ENCODE measurements around the gene EFCC1.

Gene EFCC1

GRCh38 chr3:128994581-128995546 is 6.2 kb upstream of the EFCC1 start:
- DNase-seq (ENCODE audit: low read depth) = no peak

- no peak for DNase-seq (ENCODE audit: low read depth)
These were observed 5.4 kb upstream of the EFCC1 start for GRCh38 chr3:128995737-128996136.

DNA sequence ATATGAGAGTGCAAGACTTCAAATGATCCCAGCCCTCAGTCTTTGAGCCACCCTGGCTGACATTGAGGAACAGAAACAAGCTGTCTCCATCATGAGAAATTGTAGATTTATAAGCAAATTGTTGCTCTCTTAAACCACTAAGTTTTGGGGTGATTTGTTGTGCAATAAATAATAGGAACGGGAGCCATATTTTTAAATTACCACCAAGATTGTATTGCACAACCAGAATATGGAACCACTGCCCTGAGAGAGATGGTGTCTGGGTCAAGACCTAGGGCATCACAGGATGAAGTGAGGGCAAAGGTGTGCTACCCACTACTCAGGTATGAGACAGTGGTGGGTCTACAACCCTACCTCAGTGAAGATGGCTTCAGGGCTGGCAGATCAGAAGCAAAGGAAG is 4.9 kb upstream of the EFCC1 start:
- no peak for DNase-seq (ENCODE audit: low read depth)

- DNase-seq (ENCODE audit: low read depth) = no peak
These were observed 4.4 kb upstream of the EFCC1 start for GRCh38 chr3:128996726-128997125.

DNA sequence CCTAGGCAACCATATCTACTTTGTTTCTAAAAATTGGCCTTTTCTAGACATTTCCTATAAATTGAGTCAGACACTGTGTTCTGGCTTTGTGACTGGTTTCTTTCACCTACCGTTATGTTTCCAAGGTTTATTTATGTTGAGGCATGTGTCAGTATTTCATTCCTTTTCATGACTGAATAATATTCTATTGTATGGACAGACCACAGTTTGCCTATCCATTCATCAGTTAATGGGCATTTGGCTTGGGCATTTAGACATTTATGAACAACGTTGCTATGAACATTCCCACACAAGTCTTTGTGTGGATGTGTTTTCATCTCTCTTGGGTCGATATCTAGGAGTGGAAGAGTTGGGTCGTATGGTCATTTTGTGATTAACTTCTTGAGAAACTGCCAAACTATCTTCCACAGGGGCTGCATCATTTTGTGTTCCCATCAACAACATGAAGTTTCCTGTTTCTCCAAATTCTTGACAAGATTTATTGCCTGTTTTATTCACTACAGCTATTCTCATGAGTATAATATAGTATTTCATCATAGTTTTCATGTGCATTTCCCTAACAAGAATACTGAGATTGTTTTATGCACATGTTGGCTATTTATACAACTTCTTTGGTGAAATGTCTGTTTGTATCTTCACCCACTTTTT is 3.5 kb upstream of the EFCC1 start:
- no peak for DNase-seq (ENCODE audit: low read depth)

GRCh38 chr3:128998561-128998960 is 2.5 kb upstream of the EFCC1 start:
- no peak for DNase-seq (ENCODE audit: low read depth)

DNA sequence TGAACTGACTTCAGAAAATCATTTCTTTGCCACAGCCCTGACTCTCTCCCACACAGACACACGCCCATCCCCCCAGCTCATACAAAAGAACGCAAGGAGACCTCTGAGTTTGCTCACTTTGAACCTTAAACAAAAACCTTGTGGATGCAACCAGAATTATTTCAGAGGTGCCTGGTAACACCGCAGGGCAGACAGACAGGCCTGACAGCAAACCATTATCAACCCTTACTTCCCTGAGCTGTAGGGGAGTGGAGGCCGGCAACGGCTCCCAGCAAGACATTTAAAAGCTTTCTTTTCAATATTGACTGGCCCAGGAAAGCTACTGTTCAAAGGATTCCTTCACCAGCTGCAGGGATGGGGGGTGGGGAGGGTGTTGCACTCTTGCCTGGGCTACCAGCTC is 2.0 kb upstream of the EFCC1 start:
- no peak for DNase-seq (ENCODE audit: low read depth)

- no peak for DNase-seq (ENCODE audit: low read depth)
These were observed 383 bp upstream of the EFCC1 start for GRCh38 chr3:129000742-129001100.

- DNase-seq (ENCODE audit: low read depth) = no peak
These were observed 885 bp downstream of the EFCC1 start for GRCh38 chr3:129001806-129002572.

GRCh38 chr3:129002573-129003569 is 1.8 kb downstream of the EFCC1 start:
- DNase-seq (ENCODE audit: low read depth) = no peak

DNA sequence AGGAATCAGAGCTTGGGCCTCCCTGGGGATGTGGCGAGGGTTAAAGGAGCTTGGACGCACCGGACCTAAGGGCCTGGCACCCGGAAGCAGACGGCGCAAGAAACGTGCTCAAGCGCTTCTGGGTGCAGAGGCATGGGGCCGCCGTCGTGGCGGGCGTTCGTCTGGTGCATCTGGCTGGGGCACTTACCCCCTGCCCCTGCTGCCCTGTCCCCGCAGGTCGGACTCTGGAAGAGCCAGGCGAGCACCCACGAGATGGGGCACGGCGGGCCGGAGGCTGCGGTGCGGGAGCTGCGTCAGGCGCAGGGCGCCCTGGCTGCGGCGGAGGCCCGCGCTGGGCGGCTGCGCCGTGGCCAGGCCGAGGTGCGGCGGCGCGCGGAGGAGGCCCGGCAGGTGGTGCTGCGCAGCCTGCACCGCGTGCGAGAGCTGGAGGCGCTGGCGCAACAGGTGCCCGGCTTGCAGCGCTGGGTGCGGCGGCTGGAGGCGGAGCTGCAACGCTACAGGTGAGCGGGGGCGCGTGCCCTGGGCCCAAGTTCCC is 2.5 kb downstream of the EFCC1 start:
- DNase-seq (ENCODE audit: low read depth) = no peak

- DNase-seq (ENCODE audit: low read depth) = no peak
These were observed 3.7 kb downstream of the EFCC1 start for GRCh38 chr3:129004639-129005295.

DNA sequence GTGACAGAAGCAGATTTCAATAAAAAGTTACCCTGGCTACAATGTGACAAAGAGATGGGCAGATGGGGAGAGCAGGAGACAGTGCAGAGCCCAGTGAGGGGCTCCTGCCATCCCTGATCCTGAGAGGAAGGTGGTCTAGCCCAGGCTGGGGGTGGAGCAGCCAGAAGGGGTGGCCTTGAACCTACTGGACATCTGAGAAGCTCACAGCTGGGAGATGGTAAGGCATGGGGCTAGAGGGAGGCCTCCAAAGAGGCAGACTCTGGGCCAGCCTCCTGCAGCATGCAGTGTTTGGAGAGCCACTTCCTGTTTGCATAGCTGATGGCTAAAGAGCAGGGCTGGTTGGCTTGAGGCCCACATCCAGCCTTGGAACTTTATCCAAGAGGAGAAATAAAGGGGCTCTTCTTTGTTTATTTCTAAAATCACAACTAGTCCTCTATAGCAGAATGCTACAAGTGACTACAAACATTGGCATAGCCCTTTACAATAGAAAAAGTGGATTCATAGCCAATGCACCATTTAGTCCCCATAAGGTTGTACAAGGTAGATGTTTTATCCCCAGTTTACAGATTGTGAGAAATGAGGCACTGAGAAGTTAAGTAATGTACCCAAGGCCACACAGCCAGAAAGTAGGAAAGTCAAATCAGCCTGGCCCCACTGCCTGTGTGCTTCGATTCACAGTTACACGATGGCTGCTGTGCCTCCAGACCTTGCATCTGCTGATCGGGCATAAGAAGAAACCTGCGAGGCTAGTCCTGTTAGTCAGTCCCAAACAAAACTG is 4.6 kb downstream of the EFCC1 start:
- no peak for DNase-seq (ENCODE audit: low read depth)

DNA sequence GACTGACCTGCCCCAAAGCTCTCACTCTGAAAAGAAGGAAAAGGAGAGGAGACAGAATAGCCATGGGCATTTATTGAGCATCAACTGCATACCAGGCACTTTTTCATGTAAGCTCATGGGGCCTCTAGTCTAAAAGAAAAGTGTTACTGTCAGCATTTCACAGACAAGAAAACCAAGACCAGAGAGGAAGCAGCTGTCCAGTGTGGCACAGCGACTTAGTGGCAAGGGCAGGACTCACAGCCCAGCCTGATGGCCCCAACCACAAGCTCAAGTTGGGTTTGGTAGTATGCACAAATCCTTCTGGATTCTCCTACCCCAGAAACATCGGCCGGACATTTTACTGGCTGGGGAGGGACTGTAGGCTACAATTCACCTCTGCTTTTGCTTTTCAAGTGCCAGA is 5.8 kb downstream of the EFCC1 start:
- DNase-seq (ENCODE audit: low read depth) = no peak

GRCh38 chr3:129007792-129008191 is 6.7 kb downstream of the EFCC1 start:
- no peak for DNase-seq (ENCODE audit: low read depth)

DNA sequence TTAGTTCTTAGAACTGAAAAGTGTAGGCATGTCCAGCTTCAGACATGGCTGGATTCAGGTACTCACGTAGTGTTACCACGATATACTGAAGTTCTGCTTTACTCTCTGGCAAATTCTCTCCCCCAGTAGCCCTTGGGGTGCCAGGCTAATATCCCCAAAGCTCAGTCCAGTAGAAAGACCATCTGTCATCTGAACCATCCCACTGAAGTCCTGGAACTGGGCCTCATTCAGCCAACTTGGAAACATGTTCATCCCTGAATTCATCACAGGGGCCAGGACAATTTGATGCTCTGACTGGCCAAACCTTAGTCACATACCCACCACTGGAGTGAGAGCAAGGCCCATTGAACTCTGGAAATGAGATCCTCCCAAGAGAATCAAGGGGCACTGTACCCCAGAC is 8.2 kb downstream of the EFCC1 start:
- no peak for DNase-seq (ENCODE audit: low read depth)

GRCh38 chr3:129010310-129010956 is 9.3 kb downstream of the EFCC1 start:
- no peak for DNase-seq (ENCODE audit: low read depth)

GRCh38 chr3:129013491-129013891 is 12.4 kb downstream of the EFCC1 start:
- no peak for DNase-seq (ENCODE audit: low read depth)

DNA sequence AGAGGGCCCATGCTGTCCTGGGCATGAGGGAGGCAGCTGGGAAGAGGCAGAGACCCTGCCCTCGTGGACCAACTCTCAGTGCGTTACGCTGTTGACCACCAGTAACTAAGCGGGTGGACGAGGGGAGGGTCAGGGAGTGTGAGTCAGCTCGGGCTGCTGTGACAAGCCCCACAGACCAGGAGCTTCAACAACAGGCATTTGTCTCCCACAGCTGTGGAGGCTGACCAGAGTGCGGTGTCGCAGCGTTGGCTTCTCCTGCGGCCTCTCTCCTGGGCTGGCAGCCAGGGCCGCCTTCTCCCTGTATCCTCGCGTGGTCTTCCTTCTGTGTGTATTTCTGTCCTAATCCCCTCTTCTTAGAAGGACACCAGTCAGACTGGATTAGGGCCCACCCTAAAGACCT is 13.0 kb downstream of the EFCC1 start:
- no peak for DNase-seq (ENCODE audit: low read depth)

Measured in CMK (cell line).